Breast epithelium (tissue), 3 donors: ENCODE measurements around the gene TPST1.

Experiments
- POLR2A ChIP-seq: fragments of 450-650 bp; IDR thresholded peaks from one replicate; pipeline ENCODE4 v1.6.1; 2016; ENCODE audit warnings: antibody characterized with exemption, mild to moderate bottlenecking, moderate library complexity
- TF ChIP-seq, protein P1 (sequence below), 3 donors: fragments of 450-650 bp; IDR thresholded peaks; one replicate each; pipeline ENCODE4 v1.5.1; 2016 to 2017; ENCODE audit warnings: antibody characterized with exemption in 3 of 3, mild to moderate bottlenecking in 3 of 3, moderate library complexity in 3 of 3

DNA sequence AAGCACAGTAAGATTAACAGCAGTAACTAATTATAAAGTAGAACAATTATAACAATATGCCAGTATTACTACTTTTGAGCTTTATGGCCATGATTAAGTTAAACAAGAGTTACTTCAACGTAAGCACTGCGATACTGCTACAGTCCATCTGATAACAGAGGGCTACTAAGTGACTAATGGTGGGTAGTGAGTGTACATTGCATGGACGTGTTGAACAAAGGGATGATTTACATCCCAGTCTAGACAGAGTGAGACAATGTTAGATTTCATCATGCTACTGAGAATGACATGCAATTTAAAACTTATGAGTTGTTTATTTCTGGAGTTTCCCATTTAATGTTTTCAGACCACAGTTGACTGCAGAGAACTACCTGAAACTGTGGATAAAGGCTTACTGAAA is 45.6 kb downstream of the TPST1 start:
- TF ChIP-seq POLR2A = no peak
- TF ChIP-seq, protein P1, sequence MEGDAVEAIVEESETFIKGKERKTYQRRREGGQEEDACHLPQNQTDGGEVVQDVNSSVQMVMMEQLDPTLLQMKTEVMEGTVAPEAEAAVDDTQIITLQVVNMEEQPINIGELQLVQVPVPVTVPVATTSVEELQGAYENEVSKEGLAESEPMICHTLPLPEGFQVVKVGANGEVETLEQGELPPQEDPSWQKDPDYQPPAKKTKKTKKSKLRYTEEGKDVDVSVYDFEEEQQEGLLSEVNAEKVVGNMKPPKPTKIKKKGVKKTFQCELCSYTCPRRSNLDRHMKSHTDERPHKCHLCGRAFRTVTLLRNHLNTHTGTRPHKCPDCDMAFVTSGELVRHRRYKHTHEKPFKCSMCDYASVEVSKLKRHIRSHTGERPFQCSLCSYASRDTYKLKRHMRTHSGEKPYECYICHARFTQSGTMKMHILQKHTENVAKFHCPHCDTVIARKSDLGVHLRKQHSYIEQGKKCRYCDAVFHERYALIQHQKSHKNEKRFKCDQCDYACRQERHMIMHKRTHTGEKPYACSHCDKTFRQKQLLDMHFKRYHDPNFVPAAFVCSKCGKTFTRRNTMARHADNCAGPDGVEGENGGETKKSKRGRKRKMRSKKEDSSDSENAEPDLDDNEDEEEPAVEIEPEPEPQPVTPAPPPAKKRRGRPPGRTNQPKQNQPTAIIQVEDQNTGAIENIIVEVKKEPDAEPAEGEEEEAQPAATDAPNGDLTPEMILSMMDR (IDR thresholded peaks at IDR 0.05) = no peak
